A673 (cell line): ENCODE measurements around the gene CPA5. TPM values are rescaled to one million over a fixed set of nuclear protein-coding genes. Genes with fewer than 3 reads are reported as not detected.

ENCODE experiments used
- BruUV-seq: library from RNA; stranded (reverse); fragments of 400-500 nt; replicated peaks from 2 replicates; lab custom pipeline; 2021; lab: Mats Ljungman, UMichigan
- CTCF ChIA-PET: fragments of 300-600 bp; sonication (Branson Sonifier 250); formaldehyde crosslinking; loops from one replicate; lab custom pipeline; 2022; ENCODE audit warnings: antibody characterized with exemption; lab: Charles Lee
- POLR2A ChIA-PET: fragments of 300-600 bp; sonication (Branson Sonifier 250); formaldehyde crosslinking; loops from one replicate; lab custom pipeline; 2022; ENCODE audit warnings: antibody characterized with exemption; ENCODE audit not compliant: low non-redundant PET; lab: Charles Lee
- DNase-seq: peaks from one replicate; pipeline ENCODE4 v3.0.0-alpha.2; 2015; ENCODE audit warnings: low spot score
- H3K27ac ChIP-seq: fragments of 200-600 bp; sonication (generic); 2 replicates; pipeline ENCODE4 v1.5.1; 2016; ENCODE audit warnings: mixed run types, low read depth, mild to moderate bottlenecking, mixed read lengths, antibody characterized with exemption, low read length; ENCODE audit not compliant: poor library complexity, severe bottlenecking
- H3K27me3 ChIP-seq: fragments of 200-600 bp; sonication (generic); replicated peaks from 2 replicates; pipeline ENCODE4 v1.6.1; 2017; ENCODE audit warnings: mixed run types, low read depth, mild to moderate bottlenecking, mixed read lengths, antibody characterized with exemption, low read length; ENCODE audit not compliant: insufficient read depth, poor library complexity
- H3K36me3 ChIP-seq: fragments of 200-600 bp; sonication (generic); 2 replicates; pipeline ENCODE4 v1.6.1; 2016; ENCODE audit warnings: mixed run types, mild to moderate bottlenecking, mixed read lengths, antibody characterized with exemption, low read length; ENCODE audit not compliant: insufficient read depth, poor library complexity, severe bottlenecking
- H3K4me1 ChIP-seq: fragments of 200-600 bp; sonication (generic); 2 replicates; pipeline ENCODE4 v1.6.1; 2017; ENCODE audit warnings: mixed run types, mild to moderate bottlenecking, mixed read lengths, antibody characterized with exemption, low read length; ENCODE audit not compliant: insufficient read depth, poor library complexity, severe bottlenecking
- H3K4me3 ChIP-seq: fragments of 200-600 bp; sonication (generic); 2 replicates; pipeline ENCODE4 v1.5.1; 2016; ENCODE audit warnings: low read depth, mixed run types, mild to moderate bottlenecking, mixed read lengths, low read length; ENCODE audit not compliant: poor library complexity, severe bottlenecking
- H3K9me3 ChIP-seq: fragments of 200-600 bp; sonication (generic); 2 replicates; pipeline ENCODE4 v1.6.1; 2016; ENCODE audit warnings: mixed run types, low read depth, mild to moderate bottlenecking, mixed read lengths, antibody characterized with exemption, low read length; ENCODE audit not compliant: poor library complexity, severe bottlenecking
- CTCF ChIP-seq: fragments of 300-800, 200-600 bp; sonication (generic); conservative IDR thresholded peaks from 2 replicates; pipeline ENCODE4 v1.5.1; 2017; ENCODE audit warnings: low read depth, mild to moderate bottlenecking, antibody characterized with exemption, low read length, moderate library complexity, mixed read lengths
- EZH2 ChIP-seq: fragments of 200-600 bp; sonication (generic); IDR thresholded peaks from 2 replicates; pipeline ENCODE4 v1.6.1; 2017; ENCODE audit warnings: borderline replicate concordance, low read depth, mild to moderate bottlenecking, mixed read lengths, antibody characterized with exemption, low read length; ENCODE audit not compliant: poor library complexity, severe bottlenecking
- intact Hi-C: fragments of 100-400 bp; cut with micrococcal nuclease; formaldehyde crosslinking; loops from one replicate; pipeline ENCODE4 v1.10.0; 2022; ENCODE audit not compliant: unreplicated experiment
- total RNA-seq: library from RNA; stranded (reverse); gene quantifications from 2 replicates; pipeline ENCODE4 v1.2.3, GENCODE V29; 2021

The CPA5 gene
- total RNA-seq, 1 experiment from 2014 or later = not detected

- Histone ChIP-seq H3K27me3 (no peaks in the 10 kb centered on the region), H3K36me3 (no peaks in the 10 kb centered on the region), H3K9me3 (no peaks in the 10 kb centered on the region), H3K4me1 (peaks cover 7% of the 10 kb centered on the region), H3K4me3 (no peak overlapping the region), H3K27ac (no peak overlapping the region)
- BruUV-seq = no TSS peak
- intact Hi-C loops = no loop called here
- POLR2A ChIA-PET = no interaction called here
- no peak for TF ChIP-seq CTCF
- TF ChIP-seq EZH2 = no peak
- CTCF ChIA-PET = no interaction called here
- DNase-seq = no peak
These were observed 1.1 kb downstream of the CPA5 start for GRCh38 chr7:130345725-130346124.

GRCh38 chr7:130346177-130346905 lies 1.7 kb downstream of the CPA5 start:
- Histone ChIP-seq H3K27ac (no peak overlapping the region), H3K4me1 (peaks cover 7% of the 10 kb centered on the region), H3K27me3 (no peaks in the 10 kb centered on the region), H3K36me3 (no peaks in the 10 kb centered on the region), H3K9me3 (no peaks in the 10 kb centered on the region), H3K4me3 (no peak overlapping the region)
- no TSS peak for BruUV-seq
- intact Hi-C loops = no loop called here
- CTCF ChIA-PET = no interaction called here
- DNase-seq = no peak
- POLR2A ChIA-PET = no interaction called here
- TF ChIP-seq EZH2 (no peak), CTCF (no peak)

GRCh38 chr7:130346941-130347340 lies 2.3 kb downstream of the CPA5 start:
- CTCF ChIA-PET = no interaction called here
- Histone ChIP-seq H3K27ac (no peak overlapping the region), H3K9me3 (no peaks in the 10 kb centered on the region), H3K36me3 (no peaks in the 10 kb centered on the region), H3K4me3 (no peak overlapping the region), H3K4me1 (peaks cover 7% of the 10 kb centered on the region), H3K27me3 (no peaks in the 10 kb centered on the region)
- TF ChIP-seq CTCF (no peak), EZH2 (no peak)
- intact Hi-C loops = no loop called here
- POLR2A ChIA-PET = no interaction called here
- BruUV-seq = no TSS peak
- DNase-seq = no peak
